Fibroblast of upper back skin (primary cell): ENCODE measurements around the gene CYSRT1.

Source experiments
- DNase-seq: peaks from one replicate; pipeline ENCODE4 v3.0.0-alpha.2; 2013

CYSRT1 gene

GRCh38 chr9:137224830-137225694 is at the start of gene CYSRT1:
TSS of gene CYSRT1 (plus strand) at chr9:137225174. CDS start at chr9:137225622, 448 bp downstream.
- DNase-seq: no peak

- DNase-seq: no peak
These were observed 49.5 kb upstream of the CYSRT1 start for GRCh38 chr9:137175345-137175961.

GRCh38 chr9:137176302-137177182 is 48.4 kb upstream of the CYSRT1 start:
- peak; percentile 18 for DNase-seq

GRCh38 chr9:137178201-137178938 is 46.6 kb upstream of the CYSRT1 start:
- no peak for DNase-seq

GRCh38 chr9:137178939-137179630 is 45.9 kb upstream of the CYSRT1 start:
- no peak for DNase-seq

GRCh38 chr9:137179761-137180160 is 45.2 kb upstream of the CYSRT1 start:
- DNase-seq: no peak

GRCh38 chr9:137180491-137180890 is 44.5 kb upstream of the CYSRT1 start:
- no peak for DNase-seq

- no peak for DNase-seq
These were observed 43.3 kb upstream of the CYSRT1 start for GRCh38 chr9:137181680-137182079.

- DNase-seq: no peak
These were observed 42.1 kb upstream of the CYSRT1 start for GRCh38 chr9:137182836-137183235.

- DNase-seq: no peak
These were observed 40.9 kb upstream of the CYSRT1 start for GRCh38 chr9:137183980-137184595.

- DNase-seq: no peak
These were observed 39.9 kb upstream of the CYSRT1 start for GRCh38 chr9:137184881-137185660.

- no peak for DNase-seq
These were observed 39.1 kb upstream of the CYSRT1 start for GRCh38 chr9:137185921-137186320.

GRCh38 chr9:137186385-137186784 is 38.6 kb upstream of the CYSRT1 start:
- DNase-seq: no peak

GRCh38 chr9:137187386-137187785 is 37.6 kb upstream of the CYSRT1 start:
- no peak for DNase-seq

- DNase-seq: no peak
These were observed 36.9 kb upstream of the CYSRT1 start for GRCh38 chr9:137188086-137188489.

GRCh38 chr9:137188490-137189296 is 36.3 kb upstream of the CYSRT1 start, which contains the start of the genes ANAPC2 and SSNA1:
TSS of gene ANAPC2 (minus strand) at chr9:137188560. CDS start at chr9:137188532, 28 bp downstream.
TSS of gene SSNA1 (plus strand) at chr9:137188676. CDS start at chr9:137188727, 51 bp downstream.
- DNase-seq: peak; percentile 89

GRCh38 chr9:137189297-137190295 is 35.4 kb upstream of the CYSRT1 start:
- DNase-seq: no peak

GRCh38 chr9:137190315-137190856 is 34.6 kb upstream of the CYSRT1 start:
- no peak for DNase-seq
